ENCODE measurements around the gene GOT1. TPM values are rescaled to one million over a fixed set of nuclear protein-coding genes. Genes with fewer than 3 reads are reported as not detected.

Gene GOT1
- total and polyA plus RNA-seq, 2 of the 8 experiments (the other 6 are each of a cell fraction or from before 2014, with no cell fraction given): 16.7 to 47.0 TPM

DNA sequence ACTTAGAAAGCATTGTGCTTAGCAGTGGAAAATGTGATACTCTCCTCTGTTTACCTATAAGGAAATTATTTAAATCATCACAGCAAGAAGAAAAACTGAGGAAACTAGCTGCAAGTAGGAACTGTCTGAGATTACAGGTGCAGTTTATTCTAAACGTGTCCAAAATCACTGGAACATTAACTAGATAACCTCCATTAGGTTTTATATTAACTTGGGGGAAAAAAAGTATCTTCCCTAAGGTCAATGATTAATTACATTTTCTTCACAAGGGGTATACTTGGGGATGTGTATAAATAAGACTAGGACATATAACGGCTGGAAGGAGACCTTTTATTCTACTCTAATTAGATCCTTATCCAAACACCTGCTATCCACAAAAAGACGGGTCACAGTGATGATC, 3.7 kb downstream of the GOT1 start:
- H3K27ac ChIP-seq (ENCODE audit: low read depth, low read length): no peak overlapping the region
- TF ChIP-seq, protein P1, sequence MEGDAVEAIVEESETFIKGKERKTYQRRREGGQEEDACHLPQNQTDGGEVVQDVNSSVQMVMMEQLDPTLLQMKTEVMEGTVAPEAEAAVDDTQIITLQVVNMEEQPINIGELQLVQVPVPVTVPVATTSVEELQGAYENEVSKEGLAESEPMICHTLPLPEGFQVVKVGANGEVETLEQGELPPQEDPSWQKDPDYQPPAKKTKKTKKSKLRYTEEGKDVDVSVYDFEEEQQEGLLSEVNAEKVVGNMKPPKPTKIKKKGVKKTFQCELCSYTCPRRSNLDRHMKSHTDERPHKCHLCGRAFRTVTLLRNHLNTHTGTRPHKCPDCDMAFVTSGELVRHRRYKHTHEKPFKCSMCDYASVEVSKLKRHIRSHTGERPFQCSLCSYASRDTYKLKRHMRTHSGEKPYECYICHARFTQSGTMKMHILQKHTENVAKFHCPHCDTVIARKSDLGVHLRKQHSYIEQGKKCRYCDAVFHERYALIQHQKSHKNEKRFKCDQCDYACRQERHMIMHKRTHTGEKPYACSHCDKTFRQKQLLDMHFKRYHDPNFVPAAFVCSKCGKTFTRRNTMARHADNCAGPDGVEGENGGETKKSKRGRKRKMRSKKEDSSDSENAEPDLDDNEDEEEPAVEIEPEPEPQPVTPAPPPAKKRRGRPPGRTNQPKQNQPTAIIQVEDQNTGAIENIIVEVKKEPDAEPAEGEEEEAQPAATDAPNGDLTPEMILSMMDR (IDR thresholded peaks at IDR 0.05; ENCODE audit: control extremely low read depth in 1 of 3, insufficient read depth in 1 of 3, low read depth in 1 of 3, low read length in 3 of 3): no peak
- no peak for TF ChIP-seq BRCA1 (IDR thresholded peaks at IDR 0.05; ENCODE audit: low read depth, low read length)
- no peak for TF ChIP-seq MAFK (IDR thresholded peaks at IDR 0.05; ENCODE audit: low read depth, low read length)
- TF ChIP-seq KDM4A (IDR thresholded peaks at IDR 0.05; ENCODE audit: low read depth, low read length, severe bottlenecking): no peak
- TF ChIP-seq, protein P2, sequence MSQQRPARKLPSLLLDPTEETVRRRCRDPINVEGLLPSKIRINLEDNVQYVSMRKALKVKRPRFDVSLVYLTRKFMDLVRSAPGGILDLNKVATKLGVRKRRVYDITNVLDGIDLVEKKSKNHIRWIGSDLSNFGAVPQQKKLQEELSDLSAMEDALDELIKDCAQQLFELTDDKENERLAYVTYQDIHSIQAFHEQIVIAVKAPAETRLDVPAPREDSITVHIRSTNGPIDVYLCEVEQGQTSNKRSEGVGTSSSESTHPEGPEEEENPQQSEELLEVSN (IDR thresholded peaks at IDR 0.05): no peak
- TF ChIP-seq KDM1A (IDR thresholded peaks at IDR 0.05; ENCODE audit: borderline replicate concordance, low read length): no peak
- TF ChIP-seq EGR1 (IDR thresholded peaks at IDR 0.05; ENCODE audit: borderline replicate concordance, low read depth, low read length): no peak
- no peak for TF ChIP-seq HDAC6 (IDR thresholded peaks at IDR 0.05; ENCODE audit: low read depth, low read length)
- TF ChIP-seq TEAD4 (IDR thresholded peaks at IDR 0.05; ENCODE audit: low read depth, low read length): no peak
- TF ChIP-seq POLR2A (IDR thresholded peaks at IDR 0.05; ENCODE audit: control extremely low read depth in 1 of 2, low read depth in 2 of 2, low read length in 2 of 2): no peak
- no peak for TF ChIP-seq SRF (IDR thresholded peaks at IDR 0.05; ENCODE audit: low read depth, low read length)

More for the DNA sequence above, 3.7 kb downstream of the GOT1 start:
- Histone ChIP-seq H2AFZ (ENCODE audit: low read length) (no peak overlapping the region), H3K27me3 (replicated peaks in 1 of 4; ENCODE audit: control insufficient read depth in 3 of 4, extremely low read depth in 1 of 4, insufficient read depth in 3 of 4, low read length in 3 of 4) (no peaks in the 10 kb centered on the region), H4K5ac (ENCODE audit: insufficient read length, low read depth, low read length) (no peak overlapping the region), H3K9me3 (ENCODE audit: insufficient read depth in 2 of 2, low read depth in 1 of 2, low read length in 1 of 2) (no peaks in the 10 kb centered on the region), H2BK5ac (ENCODE audit: low read depth, low read length) (no peak overlapping the region), H2BK120ac (replicated peaks; ENCODE audit: low read depth, low read length) (no peak overlapping the region), H3K4me2 (ENCODE audit: insufficient read depth in 1 of 2, low read depth in 2 of 2, low read length in 2 of 2) (no peak overlapping the region), H3K36me3 (ENCODE audit: control insufficient read depth in 2 of 4, insufficient read depth in 4 of 4, low read length in 3 of 4) (peaks cover 0 to 6% (median 0%) of the 10 kb centered on the region in 4 experiments; a peak in 4 of 8 replicates), H2AK5ac (ENCODE audit: low read depth, low read length) (no peak overlapping the region), H3K9ac (replicated peaks in 1 of 4; ENCODE audit: extremely low read depth in 1 of 4, low read depth in 3 of 4, low read length in 3 of 4) (no peak overlapping the region), H2BK20ac (ENCODE audit: low read length) (no peak overlapping the region), H2BK15ac (ENCODE audit: low read length) (no peak overlapping the region), H3K23me2 (ENCODE audit: low read depth, low read length) (peaks cover 12% of the 10 kb centered on the region), H4K91ac (replicated peaks; ENCODE audit: insufficient read length, low read length) (no peak overlapping the region), H3K23ac (ENCODE audit: insufficient read length) (no peak overlapping the region), H3K79me2 (ENCODE audit: control insufficient read depth in 1 of 2, insufficient read depth in 2 of 2, low read length in 2 of 2) (peaks cover 0 to 49% of the 10 kb centered on the region in 2 experiments; a peak in 3 of 4 replicates), H3K4me3 (ENCODE audit: extremely low read depth in 1 of 4, insufficient read depth in 2 of 4, low read depth in 3 of 4, low read length in 4 of 4) (no peak overlapping the region), H3K4ac (replicated peaks; ENCODE audit: insufficient read length, low read depth, low read length) (no peak overlapping the region), H3K79me1 (ENCODE audit: low read depth, low read length) (peaks cover 4% of the 10 kb centered on the region), H3K18ac (ENCODE audit: extremely low read depth, low read length) (no peak overlapping the region), H3K4me1 (replicated peaks in 1 of 4; ENCODE audit: control insufficient read depth in 3 of 4, insufficient read depth in 4 of 4, low read length in 3 of 4) (peaks cover 0 to 4% (median 0%) of the 10 kb centered on the region in 4 experiments; a peak in 1 of 7 replicates), H4K8ac (ENCODE audit: extremely low read depth, insufficient read depth, low read length) (no peak overlapping the region), H3K56ac (replicated peaks; ENCODE audit: insufficient read length, low read depth, low read length) (no peak overlapping the region), H2BK12ac (ENCODE audit: low read depth, low read length) (no peak overlapping the region), H4K20me1 (replicated peaks in 1 of 2; ENCODE audit: control insufficient read depth in 1 of 2, insufficient read depth in 2 of 2, low read length in 2 of 2) (peaks cover 3% of the 10 kb centered on the region in 2 experiments), H3K14ac (ENCODE audit: insufficient read length) (no peak overlapping the region)
- 84% methylated on average over 3 of the region's 3 CpGs; no CpG with 5 or more reads in 1 of the 2 experiments for WGBS, 2 experiments (ENCODE audit: extremely low coverage in 1 of 2, insufficient coverage in 1 of 2, insufficient read length in 1 of 2, insufficient replicate concordance in 2 of 2, low coverage in 1 of 2, low lambda C conversion rate in 2 of 2, missing lambda C conversion rate in 1 of 2)
- POLR2A ChIA-PET (ENCODE audit: partially characterized antibody): interaction anchor here (1.3 to 1.8 kb wide), 6 partner anchors 8 to 112 kb away, joined by 3 to 8 read pairs (median 4); no protein-coding TSS in a partner anchor
- CTCF ChIA-PET (ENCODE audit: partially characterized antibody): interaction anchor here (1.1 to 4.0 kb wide), 3 partner anchors 10 to 186 kb away, joined by 3 to 17 read pairs (median 4); no protein-coding TSS in a partner anchor
- no peak for FAIRE-seq
- no peak for DNase-seq (ENCODE audit: low read depth in 1 of 2, low spot score in 2 of 2)

Data from H1 (cell line).